Osteocyte (in vitro differentiated cells): ENCODE results near the gene FBXO42. TPM values are rescaled to one million over a fixed set of nuclear protein-coding genes. Genes with fewer than 3 reads are reported as not detected.
A peak's percentile ranks its signal among the peaks of the same experiment; 100 is the strongest.
"Not testable (repeated sequence)": the region's sequence is repeated elsewhere in the genome, so short reads cannot be mapped to it uniquely, and the experiment has no call there.

Experiments
- DNase-seq: peaks from one replicate; pipeline ENCODE4 v3.0.0; 2021; ENCODE audit warnings: mixed read lengths; ENCODE audit not compliant: unreplicated experiment; ENCODE audit errors: extremely low spot score
- H3K27ac Mint-ChIP-seq: one replicate; pipeline ENCODE4 v1.8.0; 2021; ENCODE audit warnings: mild to moderate bottlenecking, mixed read lengths; ENCODE audit not compliant: unreplicated experiment
- H3K27me3 Mint-ChIP-seq: one replicate; pipeline ENCODE4 v1.8.0; 2021; ENCODE audit warnings: mixed read lengths; ENCODE audit not compliant: unreplicated experiment
- H3K36me3 Mint-ChIP-seq: one replicate; pipeline ENCODE4 v1.8.0; 2021; ENCODE audit warnings: mixed read lengths; ENCODE audit not compliant: unreplicated experiment
- H3K4me1 Mint-ChIP-seq: one replicate; pipeline ENCODE4 v1.8.0; 2021; ENCODE audit warnings: mixed read lengths; ENCODE audit not compliant: unreplicated experiment
- H3K4me3 Mint-ChIP-seq: one replicate; pipeline ENCODE4 v1.8.0; 2021; ENCODE audit warnings: mild to moderate bottlenecking, moderate library complexity, mixed read lengths; ENCODE audit not compliant: unreplicated experiment
- H3K9me3 Mint-ChIP-seq: one replicate; pipeline ENCODE4 v1.8.0; 2021; ENCODE audit warnings: mixed read lengths; ENCODE audit not compliant: unreplicated experiment
- total RNA-seq: library from RNA; stranded (reverse); gene quantifications from 2 replicates; pipeline ENCODE4 v1.2.1, GENCODE V29; 2021
- TF ChIP-seq, protein P1 (sequence below): fragments of 200-600 bp; sonication (generic); IDR thresholded peaks from 2 replicates; pipeline ENCODE4 v1.5.0; 2021; ENCODE audit warnings: antibody characterized with exemption, mild to moderate bottlenecking, moderate library complexity

FBXO42 gene
- total RNA-seq, 1 donor from 2014 or later: 22.2 TPM

GRCh38 chr1:16247441-16247840 lies 104.8 kb downstream of the FBXO42 start:
- DNase-seq: no peak
- peaks cover 39% of the 10 kb centered on the region for H3K4me1 Mint-ChIP-seq
- H3K27me3 Mint-ChIP-seq: no peaks in the 10 kb centered on the region
- TF ChIP-seq, protein P1, sequence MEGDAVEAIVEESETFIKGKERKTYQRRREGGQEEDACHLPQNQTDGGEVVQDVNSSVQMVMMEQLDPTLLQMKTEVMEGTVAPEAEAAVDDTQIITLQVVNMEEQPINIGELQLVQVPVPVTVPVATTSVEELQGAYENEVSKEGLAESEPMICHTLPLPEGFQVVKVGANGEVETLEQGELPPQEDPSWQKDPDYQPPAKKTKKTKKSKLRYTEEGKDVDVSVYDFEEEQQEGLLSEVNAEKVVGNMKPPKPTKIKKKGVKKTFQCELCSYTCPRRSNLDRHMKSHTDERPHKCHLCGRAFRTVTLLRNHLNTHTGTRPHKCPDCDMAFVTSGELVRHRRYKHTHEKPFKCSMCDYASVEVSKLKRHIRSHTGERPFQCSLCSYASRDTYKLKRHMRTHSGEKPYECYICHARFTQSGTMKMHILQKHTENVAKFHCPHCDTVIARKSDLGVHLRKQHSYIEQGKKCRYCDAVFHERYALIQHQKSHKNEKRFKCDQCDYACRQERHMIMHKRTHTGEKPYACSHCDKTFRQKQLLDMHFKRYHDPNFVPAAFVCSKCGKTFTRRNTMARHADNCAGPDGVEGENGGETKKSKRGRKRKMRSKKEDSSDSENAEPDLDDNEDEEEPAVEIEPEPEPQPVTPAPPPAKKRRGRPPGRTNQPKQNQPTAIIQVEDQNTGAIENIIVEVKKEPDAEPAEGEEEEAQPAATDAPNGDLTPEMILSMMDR: no peak
- H3K36me3 Mint-ChIP-seq: peaks cover 8% of the 10 kb centered on the region
- no peak overlapping the region for H3K4me3 Mint-ChIP-seq
- H3K27ac Mint-ChIP-seq: peak overlapping the region; percentile 89
- no peaks in the 10 kb centered on the region for H3K9me3 Mint-ChIP-seq

DNA sequence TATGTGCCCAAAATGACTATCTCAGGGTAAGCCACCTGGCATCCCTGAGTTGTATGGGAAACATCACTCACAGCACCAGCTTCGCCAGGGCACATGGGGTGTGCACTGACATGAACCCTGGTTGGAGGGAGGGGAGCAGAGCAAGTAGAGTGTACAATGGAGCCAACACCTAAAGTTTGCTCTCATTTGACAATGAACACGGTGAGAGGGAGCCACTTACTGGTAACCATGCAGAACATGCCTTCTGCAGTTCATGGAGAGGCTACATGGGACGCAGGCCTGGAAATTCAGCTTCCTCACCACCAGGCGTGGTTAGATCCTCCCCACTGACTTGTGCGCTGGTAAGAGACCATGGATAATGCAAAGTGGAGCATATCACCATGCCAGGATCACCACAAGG lies 105.3 kb downstream of the FBXO42 start:
- Mint-ChIP-seq H3K27me3 (no peaks in the 10 kb centered on the region), H3K9me3 (no peaks in the 10 kb centered on the region), H3K36me3 (peaks cover 6% of the 10 kb centered on the region), H3K27ac (no peak overlapping the region), H3K4me1 (peaks cover 39% of the 10 kb centered on the region), H3K4me3 (no peak overlapping the region)
- no peak for DNase-seq
- TF ChIP-seq, protein P1: no peak

DNA sequence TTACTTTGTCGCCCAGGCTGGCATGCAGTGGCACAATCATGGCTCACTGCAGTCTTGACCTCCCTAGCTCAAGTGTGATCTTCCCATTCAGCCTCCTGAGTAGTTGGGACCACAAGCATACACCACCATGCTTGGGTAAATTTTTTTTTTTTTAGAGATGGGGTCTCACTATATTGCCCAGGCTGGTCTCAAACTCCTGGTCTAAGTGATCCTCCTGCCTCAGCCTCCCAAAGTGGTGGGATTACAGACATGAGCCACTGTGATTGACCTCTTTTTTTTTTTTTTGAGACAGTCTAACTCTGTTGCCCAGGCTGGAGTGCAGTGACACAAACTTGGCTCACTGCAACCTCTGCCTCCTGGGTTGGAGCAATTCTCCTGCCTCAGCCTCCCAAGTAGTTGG lies 106.0 kb downstream of the FBXO42 start:
- not testable (repeated sequence) for H3K27me3 Mint-ChIP-seq, H3K27ac Mint-ChIP-seq, H3K4me3 Mint-ChIP-seq, H3K9me3 Mint-ChIP-seq, H3K36me3 Mint-ChIP-seq, DNase-seq
- peaks cover 39% of the 10 kb centered on the region for H3K4me1 Mint-ChIP-seq

DNA sequence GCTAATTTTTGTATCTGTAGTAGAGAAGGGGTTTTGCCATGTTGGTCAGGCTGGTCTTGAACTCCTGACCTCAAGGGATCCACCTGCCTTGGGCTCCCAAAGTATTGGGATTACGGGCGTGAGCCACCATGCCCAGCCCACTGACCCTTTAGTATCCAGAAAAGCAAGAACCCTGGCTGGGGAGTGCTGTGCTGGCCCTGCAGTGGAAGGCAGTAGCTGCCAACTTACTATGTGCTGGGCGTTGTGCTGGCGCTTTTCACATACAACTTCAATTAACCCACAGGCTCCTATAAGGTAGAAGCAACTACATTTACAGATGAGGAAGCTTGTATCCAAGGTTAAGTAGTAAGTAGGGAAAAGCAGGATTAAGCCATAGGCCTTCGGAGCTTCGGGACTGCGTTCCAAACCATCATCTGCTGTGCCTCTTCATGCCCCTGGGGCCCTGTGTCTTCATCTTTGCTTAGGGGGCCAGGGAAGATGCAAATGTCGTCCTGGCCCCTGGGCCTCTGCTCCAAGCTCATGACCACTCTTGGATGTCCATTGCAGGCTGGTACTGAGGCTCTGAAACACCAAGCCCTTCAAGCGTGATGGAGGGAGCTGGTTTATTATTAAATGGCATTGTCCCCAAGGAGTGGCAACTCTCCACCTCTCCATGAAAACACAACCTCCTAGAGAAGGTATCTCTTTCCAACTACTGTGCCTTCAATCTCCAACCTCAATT lies 106.6 kb downstream of the FBXO42 start:
- TF ChIP-seq, protein P1: no peak
- Mint-ChIP-seq H3K4me3 (no peak overlapping the region), H3K27ac (no peak overlapping the region), H3K9me3 (no peaks in the 10 kb centered on the region), H3K4me1 (peaks cover 35% of the 10 kb centered on the region), H3K36me3 (no peaks in the 10 kb centered on the region), H3K27me3 (no peaks in the 10 kb centered on the region)
- no peak for DNase-seq

- no peaks in the 10 kb centered on the region for H3K9me3 Mint-ChIP-seq
- no peak overlapping the region for H3K4me3 Mint-ChIP-seq
- TF ChIP-seq, protein P1: peak; percentile 2
- no peaks in the 10 kb centered on the region for H3K36me3 Mint-ChIP-seq
- no peak for DNase-seq
- H3K4me1 Mint-ChIP-seq: peaks cover 27% of the 10 kb centered on the region
- H3K27me3 Mint-ChIP-seq: no peaks in the 10 kb centered on the region
- H3K27ac Mint-ChIP-seq: no peak overlapping the region
Observed at GRCh38 chr1:16244650-16245285, 107.5 kb downstream of the FBXO42 start.
